HG03039 (cell line): ENCODE data around the gene ZDHHC6.
A peak's percentile ranks its signal among the peaks of the same experiment; 100 is the strongest.
"Not testable (repeated sequence)": the region's sequence is repeated elsewhere in the genome, so short reads cannot be mapped to it uniquely, and the experiment has no call there.

Experiments used
- ATAC-seq: cut with Tn5 transposase; IDR thresholded peaks from one replicate; pipeline ENCODE4 v1.9.1; 2021; ENCODE audit warnings: mild to moderate bottlenecking, moderate library complexity; ENCODE audit not compliant: unreplicated experiment

The ZDHHC6 gene

DNA sequence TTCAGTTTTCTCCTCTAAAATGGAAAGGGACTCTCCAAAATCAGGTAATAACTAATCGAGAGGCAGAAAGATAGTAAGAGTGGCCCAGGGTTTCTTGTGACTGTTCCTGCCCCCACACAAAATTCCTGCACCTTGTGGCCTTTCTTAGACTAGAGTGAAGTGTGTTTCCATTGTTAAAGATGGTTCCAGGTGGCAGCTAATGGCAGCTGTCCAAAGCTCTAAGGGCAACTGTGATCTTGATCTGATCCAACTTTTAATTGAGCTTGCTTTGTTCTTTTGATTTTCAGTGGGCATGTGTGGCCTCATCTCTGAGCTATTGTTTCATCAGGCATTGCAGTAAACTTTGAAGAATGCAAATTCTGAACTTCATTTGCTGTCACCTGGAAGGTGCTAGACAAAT is 53.4 kb downstream of the ZDHHC6 start:
- no peak for ATAC-seq

GRCh38 chr10:112390125-112390703 is 56.5 kb downstream of the ZDHHC6 start:
- no peak for ATAC-seq

GRCh38 chr10:112389271-112389822 is 57.4 kb downstream of the ZDHHC6 start:
- peak; percentile 52 for ATAC-seq

- ATAC-seq = no peak
Measured at GRCh38 chr10:112388548-112388947, 58.2 kb downstream of the ZDHHC6 start.

GRCh38 chr10:112388056-112388455 is 58.7 kb downstream of the ZDHHC6 start:
- not testable (repeated sequence) for ATAC-seq

GRCh38 chr10:112385201-112385600 is 61.5 kb downstream of the ZDHHC6 start:
- ATAC-seq = no peak

DNA sequence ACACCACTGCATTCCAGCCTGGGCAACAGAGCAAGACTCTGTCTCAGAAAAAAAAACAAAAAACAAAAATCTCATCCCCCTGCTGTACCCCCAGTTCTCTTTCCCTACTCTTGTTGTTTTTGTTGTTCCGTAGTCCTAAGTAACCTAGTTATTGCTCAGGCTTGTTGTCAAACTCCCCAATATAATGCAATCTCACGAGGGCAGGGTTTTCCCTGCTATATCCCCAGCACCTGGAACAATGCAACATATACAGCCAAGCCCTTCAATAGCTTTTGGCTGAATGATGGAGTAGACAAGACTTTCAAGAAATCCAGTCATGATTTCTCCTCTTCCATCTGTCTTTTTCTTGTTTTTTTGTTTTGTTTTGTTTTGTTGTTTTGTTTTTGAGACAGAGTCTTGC is 62.6 kb downstream of the ZDHHC6 start:
- ATAC-seq = no peak

- ATAC-seq = no peak
Measured at GRCh38 chr10:112383325-112383724, 63.4 kb downstream of the ZDHHC6 start.

- ATAC-seq = no peak
Measured at GRCh38 chr10:112382515-112383235, 64.0 kb downstream of the ZDHHC6 start.
